ENCODE results near the gene SLC10A7. TPM values are rescaled to one million over a fixed set of nuclear protein-coding genes. Genes with fewer than 3 reads are reported as not detected.

SLC10A7 gene
- total RNA-seq, 2 donors from 2014 or later: 6.0 to 7.5 TPM

GRCh38 chr4:146222313-146222712 lies 299.4 kb downstream of the SLC10A7 start:
- H3K27me3 Mint-ChIP-seq (ENCODE audit: insufficient read depth): peaks cover 1% of the 10 kb centered on the region
- no peak for TF ChIP-seq CTCF (conservative IDR thresholded peaks at IDR 0.05)
- no peak overlapping the region for H3K4me3 Mint-ChIP-seq
- Histone ChIP-seq H3K4me3 (ENCODE audit: low read length) (no peak overlapping the region), H3K4me1 (ENCODE audit: control insufficient read depth, insufficient read depth, low read length) (no peaks in the 10 kb centered on the region), H3K9ac (ENCODE audit: extremely low read depth, low read length, poor library complexity, severe bottlenecking) (no peak overlapping the region), H3K27ac (ENCODE audit: low read depth, low read length) (no peak overlapping the region), H3K9me3 (ENCODE audit: control insufficient read depth, low read length) (no peaks in the 10 kb centered on the region), H3K36me3 (ENCODE audit: control insufficient read depth, insufficient read depth, low read length) (no peaks in the 10 kb centered on the region), H3K27me3 (ENCODE audit: control insufficient read depth, insufficient read depth, low read length, poor library complexity, severe bottlenecking) (no peaks in the 10 kb centered on the region)
- H3K27ac Mint-ChIP-seq: peak overlapping the region; percentile 4
- no peaks in the 10 kb centered on the region for H3K9me3 Mint-ChIP-seq
- no peak for DNase-seq
- no peaks in the 10 kb centered on the region for H3K36me3 Mint-ChIP-seq (ENCODE audit: low read depth)
- no peaks in the 10 kb centered on the region for H3K4me1 Mint-ChIP-seq
- WGBS, 2 experiments (ENCODE audit: insufficient coverage in 1 of 2, insufficient read length in 1 of 2): 74 to 86% methylated on average over 8 of the region's 8 CpGs

GRCh38 chr4:146214238-146214637 lies 307.5 kb downstream of the SLC10A7 start, which contains the start of gene REELD1:
REELD1 (plus strand) TSS chr4:146214538; CDS start chr4:146216953, 2,415 bp downstream.
- TF ChIP-seq CTCF (conservative IDR thresholded peaks at IDR 0.05): no peak
- no peak for DNase-seq
- no peak within 1 kb of the TSS for H3K4me3 Mint-ChIP-seq
- Histone ChIP-seq H3K9me3 (ENCODE audit: control insufficient read depth, low read length) (no peaks in the 10 kb centered on the region), H3K27ac (ENCODE audit: low read depth, low read length) (no peak within 1 kb of the TSS), H3K36me3 (ENCODE audit: control insufficient read depth, insufficient read depth, low read length) (no peaks in the 10 kb centered on the region), H3K4me3 (ENCODE audit: low read length) (no peak within 1 kb of the TSS), H3K4me1 (ENCODE audit: control insufficient read depth, insufficient read depth, low read length) (peaks cover 3% of the 10 kb centered on the region), H3K27me3 (ENCODE audit: control insufficient read depth, insufficient read depth, low read length, poor library complexity, severe bottlenecking) (peaks cover 5% of the 10 kb centered on the region), H3K9ac (ENCODE audit: extremely low read depth, low read length, poor library complexity, severe bottlenecking) (no peak within 1 kb of the TSS)
- H3K4me1 Mint-ChIP-seq: peaks cover 7% of the 10 kb centered on the region
- H3K9me3 Mint-ChIP-seq: no peaks in the 10 kb centered on the region
- peaks cover 16% of the 10 kb centered on the region for H3K27me3 Mint-ChIP-seq (ENCODE audit: insufficient read depth)
- no peaks in the 10 kb centered on the region for H3K36me3 Mint-ChIP-seq (ENCODE audit: low read depth)
- H3K27ac Mint-ChIP-seq: no peak within 1 kb of the TSS
- WGBS, 2 experiments (ENCODE audit: insufficient coverage in 1 of 2, insufficient read length in 1 of 2): 92% methylated on average over 5 of the region's 5 CpGs; no CpG with 5 or more reads in 1 of the 2 experiments

DNA sequence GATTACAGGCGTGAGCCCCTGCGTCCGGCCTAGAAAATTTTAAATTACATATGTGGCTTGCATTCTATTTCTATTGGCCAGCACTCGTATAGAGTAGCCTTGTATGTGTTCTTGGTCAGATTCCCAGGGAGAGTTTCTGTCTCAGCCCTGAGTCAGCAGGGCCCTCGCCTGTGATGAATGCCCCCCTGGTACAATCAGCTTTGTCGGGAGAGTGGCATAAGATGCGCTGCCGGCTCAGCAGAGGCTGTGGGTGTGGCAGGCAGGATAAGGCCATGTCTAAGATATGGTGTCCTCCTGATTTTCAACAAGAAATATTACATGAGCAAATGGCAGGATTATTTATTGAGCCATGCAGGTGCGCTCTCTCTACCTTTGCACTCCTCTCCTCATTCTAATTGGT lies 309.0 kb downstream of the SLC10A7 start:
- no peak overlapping the region for H3K27ac ChIP-seq (ENCODE audit: low read depth, low read length)
- peaks cover 26% of the 10 kb centered on the region for H3K27me3 Mint-ChIP-seq (ENCODE audit: insufficient read depth)
- H3K36me3 ChIP-seq (ENCODE audit: control insufficient read depth, insufficient read depth, low read length): no peaks in the 10 kb centered on the region
- DNase-seq: no peak
- no peak overlapping the region for H3K9ac ChIP-seq (ENCODE audit: extremely low read depth, low read length, poor library complexity, severe bottlenecking)
- peaks cover 10% of the 10 kb centered on the region for H3K27me3 ChIP-seq (ENCODE audit: control insufficient read depth, insufficient read depth, low read length, poor library complexity, severe bottlenecking)
- no peaks in the 10 kb centered on the region for H3K9me3 Mint-ChIP-seq
- 94 to 95% methylated on average over 7 to 9 of the region's 9 CpGs for WGBS, 2 experiments (ENCODE audit: insufficient coverage in 1 of 2, insufficient read length in 1 of 2)
- TF ChIP-seq CTCF (conservative IDR thresholded peaks at IDR 0.05): no peak
- peaks cover 14% of the 10 kb centered on the region for H3K4me1 Mint-ChIP-seq
- no peak overlapping the region for H3K4me3 ChIP-seq (ENCODE audit: low read length)
- no peak overlapping the region for H3K4me3 Mint-ChIP-seq
- H3K9me3 ChIP-seq (ENCODE audit: control insufficient read depth, low read length): no peaks in the 10 kb centered on the region
- peaks cover 7% of the 10 kb centered on the region for H3K4me1 ChIP-seq (ENCODE audit: control insufficient read depth, insufficient read depth, low read length)
- H3K27ac Mint-ChIP-seq: no peak overlapping the region
- H3K36me3 Mint-ChIP-seq (ENCODE audit: low read depth): no peaks in the 10 kb centered on the region

Data from endodermal cell (in vitro differentiated cells).